HEK293 (cell line): ENCODE measurements around the gene BCL2L11.

ENCODE experiments used
- ZBTB21 ChIP-seq: fragments of 450-650 bp; formaldehyde crosslinking; IDR thresholded peaks from 2 replicates; pipeline ENCODE4 v1.5.1; 2017; ENCODE audit warnings: missing biosample characterization, missing genetic modification characterization
- ZNF138 ChIP-seq: fragments of 450-650 bp; formaldehyde crosslinking; IDR thresholded peaks from 2 replicates; pipeline ENCODE4 v1.5.1; 2016; ENCODE audit warnings: missing biosample characterization, missing genetic modification characterization, borderline replicate concordance
- ZNF223 ChIP-seq: fragments of 450-650 bp; formaldehyde crosslinking; IDR thresholded peaks from 2 replicates; pipeline ENCODE4 v1.5.1; 2016; ENCODE audit warnings: missing biosample characterization, missing genetic modification characterization
- ZNF610 ChIP-seq: fragments of 450-650 bp; formaldehyde crosslinking; IDR thresholded peaks from 2 replicates; pipeline ENCODE4 v1.5.1; 2016; ENCODE audit warnings: missing biosample characterization, missing genetic modification characterization, borderline replicate concordance
- TF ChIP-seq, protein P1 (sequence below): fragments of 450-650 bp; formaldehyde crosslinking; IDR thresholded peaks from 2 replicates; pipeline ENCODE4 v1.5.1; 2016; ENCODE audit warnings: missing biosample characterization, missing genetic modification characterization
- TF ChIP-seq, protein P2 (sequence below): fragments of 450-650 bp; formaldehyde crosslinking; IDR thresholded peaks from 2 replicates; pipeline ENCODE4 v1.5.1; 2016; ENCODE audit warnings: missing biosample characterization, missing genetic modification characterization

DNA sequence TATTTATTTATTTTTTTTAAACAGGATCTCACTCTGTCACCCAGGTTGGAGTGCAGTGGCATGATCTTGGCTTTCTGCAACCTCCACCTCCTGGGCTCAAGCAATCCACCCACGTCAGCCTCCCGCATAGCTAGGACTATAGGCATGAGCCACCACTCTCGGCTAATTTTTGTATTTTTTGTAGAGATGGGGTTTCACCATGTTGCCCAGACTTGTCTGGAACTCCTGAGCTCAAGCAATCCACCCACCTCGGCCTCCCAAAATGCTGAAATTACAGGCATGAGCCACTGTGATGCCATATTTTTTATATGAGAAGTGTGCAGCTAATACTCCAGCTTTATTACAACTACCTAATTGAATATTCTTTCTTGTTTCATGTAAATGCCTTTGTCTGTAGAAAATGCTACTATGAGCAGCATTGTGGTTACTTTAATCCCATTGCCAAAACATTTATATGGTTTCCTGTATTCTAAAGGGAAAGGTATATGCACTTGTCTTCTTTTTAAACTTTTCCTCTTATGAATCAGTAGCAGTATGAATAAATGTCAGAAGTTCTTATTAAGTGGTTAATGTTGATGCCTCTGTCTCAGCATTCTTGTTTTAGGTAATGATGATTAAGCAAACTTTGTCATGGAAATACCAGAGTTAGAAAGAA lies 9.5 kb upstream of the BCL2L11 start:
- TF ChIP-seq, protein P1, sequence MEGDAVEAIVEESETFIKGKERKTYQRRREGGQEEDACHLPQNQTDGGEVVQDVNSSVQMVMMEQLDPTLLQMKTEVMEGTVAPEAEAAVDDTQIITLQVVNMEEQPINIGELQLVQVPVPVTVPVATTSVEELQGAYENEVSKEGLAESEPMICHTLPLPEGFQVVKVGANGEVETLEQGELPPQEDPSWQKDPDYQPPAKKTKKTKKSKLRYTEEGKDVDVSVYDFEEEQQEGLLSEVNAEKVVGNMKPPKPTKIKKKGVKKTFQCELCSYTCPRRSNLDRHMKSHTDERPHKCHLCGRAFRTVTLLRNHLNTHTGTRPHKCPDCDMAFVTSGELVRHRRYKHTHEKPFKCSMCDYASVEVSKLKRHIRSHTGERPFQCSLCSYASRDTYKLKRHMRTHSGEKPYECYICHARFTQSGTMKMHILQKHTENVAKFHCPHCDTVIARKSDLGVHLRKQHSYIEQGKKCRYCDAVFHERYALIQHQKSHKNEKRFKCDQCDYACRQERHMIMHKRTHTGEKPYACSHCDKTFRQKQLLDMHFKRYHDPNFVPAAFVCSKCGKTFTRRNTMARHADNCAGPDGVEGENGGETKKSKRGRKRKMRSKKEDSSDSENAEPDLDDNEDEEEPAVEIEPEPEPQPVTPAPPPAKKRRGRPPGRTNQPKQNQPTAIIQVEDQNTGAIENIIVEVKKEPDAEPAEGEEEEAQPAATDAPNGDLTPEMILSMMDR, result no peak
- TF ChIP-seq ZNF610 (tag by site-specific recombination) (no peak), ZBTB21 (no peak), ZNF138 (tag by site-specific recombination) (no peak), ZNF223 (tag by site-specific recombination) (no peak)
- TF ChIP-seq, protein P2, sequence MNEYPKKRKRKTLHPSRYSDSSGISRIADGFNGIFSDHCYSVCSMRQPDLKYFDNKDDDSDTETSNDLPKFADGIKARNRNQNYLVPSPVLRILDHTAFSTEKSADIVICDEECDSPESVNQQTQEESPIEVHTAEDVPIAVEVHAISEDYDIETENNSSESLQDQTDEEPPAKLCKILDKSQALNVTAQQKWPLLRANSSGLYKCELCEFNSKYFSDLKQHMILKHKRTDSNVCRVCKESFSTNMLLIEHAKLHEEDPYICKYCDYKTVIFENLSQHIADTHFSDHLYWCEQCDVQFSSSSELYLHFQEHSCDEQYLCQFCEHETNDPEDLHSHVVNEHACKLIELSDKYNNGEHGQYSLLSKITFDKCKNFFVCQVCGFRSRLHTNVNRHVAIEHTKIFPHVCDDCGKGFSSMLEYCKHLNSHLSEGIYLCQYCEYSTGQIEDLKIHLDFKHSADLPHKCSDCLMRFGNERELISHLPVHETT (tag by site-specific recombination), result no peak
